ENCODE data around the gene PIGQ. TPM values are rescaled to one million over a fixed set of nuclear protein-coding genes. Genes with fewer than 3 reads are reported as not detected.

PIGQ gene
- polyA plus RNA-seq, 1 donor, result 60.9 TPM

GRCh38 chr16:625977-626765, 56.4 kb downstream of the PIGQ start:
- no peak for DNase-seq

- DNase-seq, result no peak
These were observed 57.2 kb downstream of the PIGQ start for GRCh38 chr16:626787-627453.

GRCh38 chr16:627454-628239, 57.9 kb downstream of the PIGQ start:
- no peak for DNase-seq

GRCh38 chr16:628321-629061, 58.7 kb downstream of the PIGQ start:
- DNase-seq, result no peak

DNA sequence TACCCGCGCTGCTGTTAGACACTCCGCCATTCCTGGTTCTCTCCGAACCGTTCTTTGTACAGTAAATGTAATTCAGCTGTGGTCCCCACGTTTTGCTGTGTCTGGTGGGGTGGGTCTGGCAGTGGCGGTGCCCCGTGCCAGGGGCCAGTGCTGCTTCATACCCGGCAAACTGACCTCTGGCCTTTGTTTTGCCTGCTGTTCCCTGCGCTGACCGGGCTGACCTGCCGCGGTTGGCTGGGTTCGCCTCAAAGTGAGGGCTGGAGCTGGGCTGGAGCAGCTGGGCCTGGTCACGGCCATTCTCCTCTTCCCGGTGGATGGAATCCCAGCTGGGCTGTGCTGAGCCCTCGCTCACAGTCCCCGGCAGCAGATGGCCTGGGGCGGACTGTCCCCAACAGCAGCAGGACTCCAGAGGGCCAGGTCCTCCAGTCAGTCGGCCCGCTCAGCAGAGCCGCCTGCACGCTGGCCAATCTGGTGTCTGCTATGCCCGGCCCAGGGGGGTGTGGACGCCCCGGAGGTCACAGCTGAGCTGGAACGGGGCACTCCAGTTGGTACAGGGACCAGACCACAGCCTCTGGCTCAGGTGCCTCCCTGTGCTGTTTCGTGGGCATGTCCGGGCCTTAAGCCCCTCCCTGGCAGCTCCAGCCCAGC, 59.5 kb downstream of the PIGQ start:
- DNase-seq, result no peak

DNA sequence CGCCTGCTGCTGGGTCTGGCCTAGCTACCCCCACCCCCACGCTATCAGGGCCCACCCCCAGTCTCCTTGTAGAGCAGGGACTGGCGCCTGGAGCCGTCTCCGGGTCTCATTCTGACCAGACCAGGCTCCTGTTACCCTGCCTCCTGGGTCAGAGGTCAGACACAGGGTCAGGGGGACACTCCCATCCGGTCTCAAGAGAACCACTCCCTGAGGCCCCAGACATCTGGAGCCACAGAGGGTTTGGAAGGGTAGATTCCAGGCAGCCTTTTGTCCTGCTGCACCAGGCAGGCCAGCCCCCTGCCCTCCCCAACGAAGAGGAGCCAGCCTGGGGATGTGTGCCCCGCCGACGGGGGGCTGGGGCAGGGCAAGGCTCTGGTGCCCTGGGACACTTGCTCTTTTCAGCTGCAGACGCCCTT, 60.1 kb downstream of the PIGQ start:
- no peak for DNase-seq

GRCh38 chr16:630249-630814, 60.6 kb downstream of the PIGQ start:
- no peak for DNase-seq

DNA sequence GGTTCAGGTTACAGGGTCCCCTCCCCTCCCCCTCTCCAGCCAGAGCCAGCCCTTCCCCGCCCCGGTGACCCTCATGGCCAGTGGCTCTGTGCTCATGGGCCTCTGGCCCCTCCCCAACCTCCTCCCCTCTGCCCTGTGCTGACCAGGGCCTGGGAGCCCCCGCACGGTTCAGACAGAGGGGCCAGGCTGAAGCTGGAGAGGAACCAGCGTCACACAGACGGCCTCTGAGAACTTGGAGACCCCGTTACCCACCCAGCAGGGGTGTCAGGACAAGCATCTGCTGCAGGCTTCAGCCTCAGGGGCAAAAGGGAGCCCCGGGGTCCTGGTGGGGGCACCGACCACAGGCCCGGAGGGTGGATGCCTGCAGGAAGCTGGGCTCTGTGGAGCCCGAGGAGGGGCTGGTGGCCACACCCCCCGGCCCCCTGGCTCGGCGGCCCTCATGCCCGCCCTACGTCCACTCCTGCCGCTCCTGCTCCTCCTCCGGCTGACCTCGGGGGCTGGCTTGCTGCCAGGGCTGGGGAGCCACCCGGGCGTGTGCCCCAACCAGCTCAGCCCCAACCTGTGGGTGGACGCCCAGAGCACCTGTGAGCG, 61.1 kb downstream of the PIGQ start, which contains the start of gene WFIKKN1:
TSS of gene WFIKKN1 (plus strand) at position 171 of the 591 bp plus-strand sequence. CDS start at position 440, 269 bp downstream.
- DNase-seq, result no peak

DNA sequence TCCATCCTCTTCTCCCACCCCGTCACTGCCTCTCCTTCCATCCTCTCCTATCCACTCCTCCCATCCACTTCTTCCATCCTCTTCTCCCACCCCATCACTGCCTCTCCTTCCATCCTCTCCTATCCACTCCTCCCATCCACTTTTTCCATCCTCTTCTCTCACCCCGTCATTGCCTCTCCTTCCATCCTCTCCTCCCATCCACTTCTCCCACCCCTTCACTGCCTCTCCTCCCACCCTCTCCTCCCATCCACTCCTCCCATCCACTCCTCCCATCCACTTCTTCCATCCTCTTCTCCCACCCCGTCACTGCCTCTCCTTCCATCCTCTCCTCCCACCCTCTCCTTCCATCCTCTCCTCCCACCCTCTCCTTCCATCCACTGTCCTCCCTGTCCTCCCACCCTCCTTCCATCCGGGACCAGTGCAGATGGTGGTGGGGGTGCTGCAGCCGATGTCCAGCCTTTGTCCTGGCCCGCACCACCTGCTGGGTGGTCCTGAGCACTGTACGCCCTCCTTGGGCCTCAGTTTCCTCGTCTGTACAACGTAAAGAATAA, 62.1 kb downstream of the PIGQ start:
- DNase-seq, result no peak

- no peak for DNase-seq
These were observed 62.9 kb downstream of the PIGQ start for GRCh38 chr16:632486-633335.

GRCh38 chr16:633336-634050, 63.7 kb downstream of the PIGQ start:
- DNase-seq, result no peak

Other genes starting within 250 kb of the PIGQ start
- gene AXIN1, start 217.2 kb upstream of the PIGQ start, polyA plus RNA-seq (ENCODE audit: insufficient read length), result 14.7 TPM
- gene MRPL28, start 199.4 kb upstream of the PIGQ start, polyA plus RNA-seq (ENCODE audit: insufficient read length), result 52.8 TPM
- gene PGAP6, start 188.0 kb upstream of the PIGQ start, polyA plus RNA-seq (ENCODE audit: insufficient read length), result 56.1 TPM
- gene NME4, start 172.8 kb upstream of the PIGQ start, polyA plus RNA-seq (ENCODE audit: insufficient read length), result 106 TPM
- gene DECR2, start 168.1 kb upstream of the PIGQ start, polyA plus RNA-seq (ENCODE audit: insufficient read length), result 20.1 TPM
- gene RAB11FIP3, start 144.3 kb upstream of the PIGQ start, polyA plus RNA-seq (ENCODE audit: insufficient read length), result 127 TPM
- 23.8 TPM for gene CAPN15, start 42.3 kb upstream of the PIGQ start, polyA plus RNA-seq (ENCODE audit: insufficient read length)
- gene PRR35, start 9.6 kb upstream of the PIGQ start, polyA plus RNA-seq (ENCODE audit: insufficient read length), result 6.6 TPM
- 4.7 TPM for gene NHLRC4, start 3.0 kb upstream of the PIGQ start, polyA plus RNA-seq (ENCODE audit: insufficient read length)
- 17.3 TPM for gene RAB40C, start 20.1 kb downstream of the PIGQ start, polyA plus RNA-seq (ENCODE audit: insufficient read length)
- gene WFIKKN1, start 61.0 kb downstream of the PIGQ start, polyA plus RNA-seq (ENCODE audit: insufficient read length), result 1.5 TPM
- 38.0 TPM for gene METTL26, start 66.3 kb downstream of the PIGQ start, polyA plus RNA-seq (ENCODE audit: insufficient read length)
- 15.5 TPM for gene MCRIP2, start 71.9 kb downstream of the PIGQ start, polyA plus RNA-seq (ENCODE audit: insufficient read length)
- gene WDR90, start 79.4 kb downstream of the PIGQ start, polyA plus RNA-seq (ENCODE audit: insufficient read length), result 42.2 TPM
- gene RHOT2, start 98.2 kb downstream of the PIGQ start, polyA plus RNA-seq (ENCODE audit: insufficient read length), result 70.8 TPM
- gene RHBDL1, start 105.7 kb downstream of the PIGQ start, polyA plus RNA-seq (ENCODE audit: insufficient read length), result 1.7 TPM
- gene STUB1, start 110.4 kb downstream of the PIGQ start, polyA plus RNA-seq (ENCODE audit: insufficient read length), result 107 TPM
- gene JMJD8, start 114.4 kb downstream of the PIGQ start, polyA plus RNA-seq (ENCODE audit: insufficient read length), result 51.4 TPM
- gene WDR24, start 120.4 kb downstream of the PIGQ start, polyA plus RNA-seq (ENCODE audit: insufficient read length), result 10.2 TPM
- gene FBXL16, start 135.8 kb downstream of the PIGQ start, polyA plus RNA-seq (ENCODE audit: insufficient read length), result 0.75 TPM
- 6.3 TPM for gene METRN, start 145.2 kb downstream of the PIGQ start, polyA plus RNA-seq (ENCODE audit: insufficient read length)
- gene ANTKMT, start 151.2 kb downstream of the PIGQ start, polyA plus RNA-seq (ENCODE audit: insufficient read length), result 9.0 TPM
- gene CCDC78, start 156.5 kb downstream of the PIGQ start, polyA plus RNA-seq (ENCODE audit: insufficient read length), result 2.0 TPM
- gene HAGHL, start 157.1 kb downstream of the PIGQ start, polyA plus RNA-seq (ENCODE audit: insufficient read length), result 3.3 TPM
- gene CIAO3, start 171.0 kb downstream of the PIGQ start, polyA plus RNA-seq (ENCODE audit: insufficient read length), result 26.7 TPM
- 17.1 TPM for gene MSLN, start 190.8 kb downstream of the PIGQ start, polyA plus RNA-seq (ENCODE audit: insufficient read length)
- 10.7 TPM for gene RPUSD1, start 218.4 kb downstream of the PIGQ start, polyA plus RNA-seq (ENCODE audit: insufficient read length)
- gene CHTF18, start 218.7 kb downstream of the PIGQ start, polyA plus RNA-seq (ENCODE audit: insufficient read length), result 22.9 TPM
- 0.42 TPM for gene GNG13, start 230.8 kb downstream of the PIGQ start, polyA plus RNA-seq (ENCODE audit: insufficient read length)

Data from left kidney (tissue), 2 donors.